GM12878 (cell line): ENCODE measurements around the gene NOL4L.

Experiments used
- MYC ChIP-seq: IDR thresholded peaks from 2 replicates; pipeline ENCODE4 v1.6.1; 2011; ENCODE audit warnings: mild to moderate bottlenecking, low read length, moderate library complexity, inconsistent platforms; ENCODE audit not compliant: insufficient read depth, insufficient replicate concordance, insufficient read length, severe bottlenecking
- TAF1 ChIP-seq: IDR thresholded peaks from 2 replicates; pipeline ENCODE4 v1.6.1; 2011; ENCODE audit warnings: mild to moderate bottlenecking, low read depth, low read length, borderline replicate concordance
- ZNF274 ChIP-seq: IDR thresholded peaks from one replicate; pipeline ENCODE4 v1.8.0; 2011; ENCODE audit not compliant: insufficient read length, insufficient read depth

DNA sequence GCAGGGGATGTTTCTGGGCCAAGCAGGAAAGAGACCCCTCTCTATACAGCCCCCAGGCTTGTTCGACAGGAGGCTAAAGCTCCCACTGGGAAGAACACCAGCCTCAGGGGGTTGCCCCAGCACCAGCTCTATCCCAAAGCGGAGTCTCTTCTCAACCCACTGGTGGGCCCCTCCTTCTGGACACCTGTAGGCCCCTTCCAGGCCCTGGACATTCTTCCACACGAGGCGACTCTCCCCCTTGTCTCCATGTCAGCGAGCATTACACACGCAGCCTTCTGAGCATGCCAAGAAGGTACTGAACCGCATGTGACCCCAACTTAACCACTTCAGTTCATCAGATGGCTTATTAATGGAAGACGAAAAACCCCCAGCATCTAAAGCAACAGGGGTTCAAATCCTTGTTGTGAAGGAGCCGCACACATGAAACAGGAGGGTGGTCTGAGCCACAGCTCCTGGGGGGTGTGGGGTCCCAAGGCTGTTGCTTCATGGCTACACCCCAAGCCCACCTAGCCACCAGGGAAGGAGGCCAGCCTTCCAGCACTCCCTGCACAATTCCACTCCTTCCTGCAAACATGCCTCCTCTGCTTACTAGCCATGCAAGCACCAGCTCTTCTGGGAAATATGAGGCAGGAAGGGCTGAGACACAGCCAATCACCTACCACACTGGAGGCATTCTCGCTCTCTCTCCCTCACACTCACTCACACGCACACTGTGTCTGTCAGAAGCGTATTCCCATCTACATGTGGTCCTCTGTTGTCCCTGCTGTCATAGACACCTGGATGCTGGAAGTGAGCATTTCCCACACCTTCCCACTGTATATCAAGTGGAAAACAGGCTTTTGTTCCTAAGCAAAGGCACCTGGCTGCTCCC, 104.5 kb downstream of the NOL4L start:
- TF ChIP-seq TAF1 (no peak), ZNF274 (no peak), MYC (no peak)
